Ramos (cell line): Measurements from ENCODE around the gene TAS2R20.
"Not testable (repeated sequence)": the region's sequence is repeated elsewhere in the genome, so short reads cannot be mapped to it uniquely, and the experiment has no call there.

Experiments
- in situ Hi-C: fragments of 300-500 bp; cut with MboI; formaldehyde crosslinking; loops from one replicate; pipeline ENCODE4 v1.14.3; 2022; ENCODE audit warnings: low sequenced_read_pairs; ENCODE audit not compliant: unreplicated experiment

Gene TAS2R20

GRCh38 chr12:10998204-10998603 lies at the start of gene TAS2R20:
TSS of gene TAS2R20 (minus strand) at chr12:10998304. CDS start at chr12:10997875, 429 bp downstream.
- in situ Hi-C loops: no loop called here

- in situ Hi-C loops: not testable (repeated sequence)
Measured at GRCh38 chr12:11041366-11041765, 43.3 kb upstream of the TAS2R20 start.

- in situ Hi-C loops: no loop called here
Measured at GRCh38 chr12:11040162-11040561, 42.1 kb upstream of the TAS2R20 start.

GRCh38 chr12:11039171-11039570 lies 41.1 kb upstream of the TAS2R20 start:
- in situ Hi-C loops: loop anchor here (5.0 kb wide), 1 partner anchor 53 kb away; the partner anchor contains the start of gene TAS2R43

GRCh38 chr12:11033959-11034358 lies 35.9 kb upstream of the TAS2R20 start:
- in situ Hi-C loops: not testable (repeated sequence)

GRCh38 chr12:11031307-11031706 lies 33.2 kb upstream of the TAS2R20 start, which contains the start of gene TAS2R31:
TSS of gene TAS2R31 (minus strand) at chr12:11031407. CDS start at chr12:11031335, 72 bp downstream.
- in situ Hi-C loops: no loop called here

- in situ Hi-C loops: no loop called here
Measured at GRCh38 chr12:11026118-11026517, 28.0 kb upstream of the TAS2R20 start.

GRCh38 chr12:11023387-11023786 lies 25.3 kb upstream of the TAS2R20 start:
- in situ Hi-C loops: no loop called here

GRCh38 chr12:11022520-11022919 lies 24.4 kb upstream of the TAS2R20 start, which contains the start of gene TAS2R19:
TSS of gene TAS2R19 (minus strand) at chr12:11022620. CDS start at chr12:11022571, 49 bp downstream.
- in situ Hi-C loops: no loop called here

GRCh38 chr12:11016937-11017336 lies 18.8 kb upstream of the TAS2R20 start:
- in situ Hi-C loops: loop anchor here (5.0 kb wide), 1 partner anchor 55 kb away; no protein-coding TSS in a partner anchor

GRCh38 chr12:11015775-11016430 lies 17.8 kb upstream of the TAS2R20 start:
- in situ Hi-C loops: loop anchor here (5.0 kb wide), 1 partner anchor 56 kb away; no protein-coding TSS in a partner anchor

- in situ Hi-C loops: no loop called here
Measured at GRCh38 chr12:11014234-11014633, 16.1 kb upstream of the TAS2R20 start.

GRCh38 chr12:11007608-11008007 lies 9.5 kb upstream of the TAS2R20 start:
- in situ Hi-C loops: no loop called here

GRCh38 chr12:10994307-10994706 lies 3.8 kb downstream of the TAS2R20 start:
- in situ Hi-C loops: no loop called here

GRCh38 chr12:10989107-10989506 lies 9.0 kb downstream of the TAS2R20 start:
- in situ Hi-C loops: no loop called here

GRCh38 chr12:10986812-10987211 lies 11.3 kb downstream of the TAS2R20 start, which contains the start of gene TAS2R50:
TSS of gene TAS2R50 (minus strand) at chr12:10986912. CDS start at chr12:10986860, 52 bp downstream.
- in situ Hi-C loops: no loop called here

GRCh38 chr12:10982244-10982643 lies 15.9 kb downstream of the TAS2R20 start:
- in situ Hi-C loops: no loop called here

GRCh38 chr12:10974965-10975364 lies 23.1 kb downstream of the TAS2R20 start:
- in situ Hi-C loops: no loop called here

GRCh38 chr12:10968765-10969456 lies 29.2 kb downstream of the TAS2R20 start:
- in situ Hi-C loops: no loop called here

- in situ Hi-C loops: no loop called here
Measured at GRCh38 chr12:10967409-10967808, 30.7 kb downstream of the TAS2R20 start.

- in situ Hi-C loops: no loop called here
Measured at GRCh38 chr12:10966314-10966713, 31.8 kb downstream of the TAS2R20 start.
